ENCODE data around the gene GPR37. TPM values are rescaled to one million over a fixed set of nuclear protein-coding genes. Genes with fewer than 3 reads are reported as not detected.

The GPR37 gene
- total RNA-seq, 2 donors from 2014 or later, result 1.6 to 69.4 TPM

DNA sequence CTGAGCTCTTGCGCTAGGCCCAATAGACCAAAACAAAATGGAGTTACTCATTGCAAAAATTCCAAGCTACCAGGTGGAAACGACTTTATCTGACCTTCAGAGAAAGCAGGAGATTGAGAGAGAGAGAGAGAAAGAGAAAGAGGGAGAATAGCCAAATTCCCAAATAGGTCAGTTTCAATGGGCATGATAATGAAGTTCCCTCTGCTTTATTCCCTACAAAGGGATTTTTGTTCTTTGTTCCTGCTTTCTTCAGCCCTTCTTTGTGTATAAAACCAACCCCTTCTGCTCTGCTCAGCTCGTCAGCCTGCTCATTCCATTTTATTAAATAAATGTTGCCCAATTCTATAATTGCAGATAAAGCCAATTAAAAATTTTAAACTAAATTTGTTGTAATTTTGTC is 45.0 kb upstream of the GPR37 start:
- H3K36me3 ChIP-seq, result no peaks in the 10 kb centered on the region
- no peaks in the 10 kb centered on the region for H3K27me3 ChIP-seq (replicated peaks; ENCODE audit: insufficient read depth)
- TF ChIP-seq POLR2AphosphoS5 (IDR thresholded peaks at IDR 0.05) (no peak), POLR2A (IDR thresholded peaks at IDR 0.05) (no peak)
- TF ChIP-seq, protein P1, sequence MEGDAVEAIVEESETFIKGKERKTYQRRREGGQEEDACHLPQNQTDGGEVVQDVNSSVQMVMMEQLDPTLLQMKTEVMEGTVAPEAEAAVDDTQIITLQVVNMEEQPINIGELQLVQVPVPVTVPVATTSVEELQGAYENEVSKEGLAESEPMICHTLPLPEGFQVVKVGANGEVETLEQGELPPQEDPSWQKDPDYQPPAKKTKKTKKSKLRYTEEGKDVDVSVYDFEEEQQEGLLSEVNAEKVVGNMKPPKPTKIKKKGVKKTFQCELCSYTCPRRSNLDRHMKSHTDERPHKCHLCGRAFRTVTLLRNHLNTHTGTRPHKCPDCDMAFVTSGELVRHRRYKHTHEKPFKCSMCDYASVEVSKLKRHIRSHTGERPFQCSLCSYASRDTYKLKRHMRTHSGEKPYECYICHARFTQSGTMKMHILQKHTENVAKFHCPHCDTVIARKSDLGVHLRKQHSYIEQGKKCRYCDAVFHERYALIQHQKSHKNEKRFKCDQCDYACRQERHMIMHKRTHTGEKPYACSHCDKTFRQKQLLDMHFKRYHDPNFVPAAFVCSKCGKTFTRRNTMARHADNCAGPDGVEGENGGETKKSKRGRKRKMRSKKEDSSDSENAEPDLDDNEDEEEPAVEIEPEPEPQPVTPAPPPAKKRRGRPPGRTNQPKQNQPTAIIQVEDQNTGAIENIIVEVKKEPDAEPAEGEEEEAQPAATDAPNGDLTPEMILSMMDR (IDR thresholded peaks at IDR 0.05), result no peak
- intact Hi-C loops (cut with DNase I), result no loop called here
- H3K27ac ChIP-seq, result no peak overlapping the region
- WGBS, result 62% methylated on average over 3 of the region's 3 CpGs
- H3K9me3 ChIP-seq, result no peaks in the 10 kb centered on the region
- no peak overlapping the region for H3K4me3 ChIP-seq
- H3K4me1 ChIP-seq (replicated peaks), result no peaks in the 10 kb centered on the region
- DNase-seq (ENCODE audit: low spot score), result no peak

DNA sequence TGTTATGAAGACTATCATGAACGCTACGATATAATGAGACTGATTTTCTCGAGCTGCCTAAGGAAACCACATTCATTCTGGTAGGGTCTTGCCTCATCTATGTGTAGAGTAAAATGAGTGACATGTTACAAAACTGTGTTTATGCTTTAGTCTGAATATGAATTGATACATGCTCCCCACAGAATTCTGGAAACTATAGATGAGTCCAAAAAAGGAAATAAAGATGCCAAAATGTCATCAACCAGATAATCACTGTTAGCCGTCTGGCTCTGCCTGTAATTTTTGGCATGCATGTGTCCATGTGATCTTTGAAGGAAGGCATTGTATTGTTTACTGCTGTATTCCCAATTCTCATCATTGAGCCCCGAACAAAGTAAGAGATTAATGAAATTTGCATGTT is 42.6 kb upstream of the GPR37 start:
- DNase-seq (ENCODE audit: low spot score), result no peak
- no peaks in the 10 kb centered on the region for H3K36me3 ChIP-seq
- WGBS, result 71% methylated on average over 5 of the region's 5 CpGs
- no peak overlapping the region for H3K4me3 ChIP-seq
- no peaks in the 10 kb centered on the region for H3K27me3 ChIP-seq (replicated peaks; ENCODE audit: insufficient read depth)
- H3K9me3 ChIP-seq, result no peaks in the 10 kb centered on the region
- no peaks in the 10 kb centered on the region for H3K4me1 ChIP-seq (replicated peaks)
- TF ChIP-seq, protein P1 (IDR thresholded peaks at IDR 0.05), result no peak
- TF ChIP-seq POLR2AphosphoS5 (IDR thresholded peaks at IDR 0.05), result no peak
- intact Hi-C loops (cut with DNase I), result no loop called here
- H3K27ac ChIP-seq, result no peak overlapping the region

DNA sequence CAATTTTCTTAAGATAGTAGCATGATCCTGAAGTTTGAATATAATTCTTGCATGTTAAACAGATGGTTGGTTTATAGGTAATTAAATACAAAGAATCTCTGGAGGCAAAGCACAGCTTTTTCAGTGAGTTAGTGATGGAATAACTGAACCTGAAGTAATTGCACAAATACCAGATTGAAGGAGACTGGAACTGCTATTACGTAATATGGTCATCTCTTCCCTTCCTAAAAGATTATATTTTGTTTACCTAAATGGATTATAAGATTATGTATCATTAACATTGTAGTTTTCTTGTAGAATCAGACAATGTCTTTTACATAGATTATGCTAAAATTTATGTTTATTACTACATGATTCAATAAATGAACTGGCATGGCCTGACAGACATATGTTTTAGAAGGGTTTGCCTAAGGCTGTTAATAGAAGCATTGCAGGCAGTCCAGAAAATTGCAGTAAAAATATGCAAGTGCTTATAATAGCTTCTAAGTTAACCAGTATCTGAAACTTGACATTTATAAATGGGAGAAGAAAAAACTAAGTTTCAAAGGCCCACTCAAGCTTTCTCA is 35.8 kb upstream of the GPR37 start:
- H3K27me3 ChIP-seq (replicated peaks; ENCODE audit: insufficient read depth), result no peaks in the 10 kb centered on the region
- H3K36me3 ChIP-seq, result no peaks in the 10 kb centered on the region
- no peak for TF ChIP-seq POLR2A (IDR thresholded peaks at IDR 0.05)
- TF ChIP-seq, protein P1 (IDR thresholded peaks at IDR 0.05), result no peak
- no peak for TF ChIP-seq POLR2AphosphoS5 (IDR thresholded peaks at IDR 0.05)
- H3K27ac ChIP-seq, result no peak overlapping the region
- no peak overlapping the region for H3K4me3 ChIP-seq
- no peaks in the 10 kb centered on the region for H3K9me3 ChIP-seq
- DNase-seq (ENCODE audit: low spot score), result no peak
- intact Hi-C loops (cut with DNase I), result no loop called here
- H3K4me1 ChIP-seq (replicated peaks), result no peaks in the 10 kb centered on the region
- WGBS, result 97% methylated on average over 1 of the region's 1 CpG

DNA sequence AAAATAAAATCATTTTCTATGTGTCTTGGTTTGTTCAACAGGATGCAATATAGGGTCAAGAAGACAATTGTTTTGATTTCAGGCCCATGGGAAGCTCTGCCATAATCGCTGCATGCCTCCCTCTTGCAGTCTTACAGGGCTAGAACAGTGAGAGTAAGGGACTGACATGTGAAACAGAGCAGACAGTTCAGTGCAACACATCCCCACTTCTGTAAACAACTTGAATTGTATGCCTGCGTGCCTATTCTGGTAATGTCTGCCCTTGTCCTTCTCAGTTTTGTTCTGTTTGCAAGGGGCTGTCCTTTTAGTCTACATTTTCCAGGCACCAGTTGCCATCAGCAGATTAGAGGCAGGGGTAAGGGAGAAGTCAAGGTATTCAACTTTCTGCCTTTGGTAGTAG is 34.8 kb upstream of the GPR37 start:
- no peak for DNase-seq (ENCODE audit: low spot score)
- Histone ChIP-seq H3K27ac (no peak overlapping the region), H3K4me3 (no peak overlapping the region), H3K9me3 (no peaks in the 10 kb centered on the region), H3K27me3 (replicated peaks; ENCODE audit: insufficient read depth) (no peaks in the 10 kb centered on the region), H3K4me1 (replicated peaks) (no peaks in the 10 kb centered on the region), H3K36me3 (no peaks in the 10 kb centered on the region)
- TF ChIP-seq, protein P1 (IDR thresholded peaks at IDR 0.05), result no peak
- TF ChIP-seq POLR2AphosphoS5 (IDR thresholded peaks at IDR 0.05), result no peak
- no peak for TF ChIP-seq POLR2A (IDR thresholded peaks at IDR 0.05)
- WGBS, result 67% methylated on average over 2 of the region's 2 CpGs
- intact Hi-C loops (cut with DNase I), result no loop called here

DNA sequence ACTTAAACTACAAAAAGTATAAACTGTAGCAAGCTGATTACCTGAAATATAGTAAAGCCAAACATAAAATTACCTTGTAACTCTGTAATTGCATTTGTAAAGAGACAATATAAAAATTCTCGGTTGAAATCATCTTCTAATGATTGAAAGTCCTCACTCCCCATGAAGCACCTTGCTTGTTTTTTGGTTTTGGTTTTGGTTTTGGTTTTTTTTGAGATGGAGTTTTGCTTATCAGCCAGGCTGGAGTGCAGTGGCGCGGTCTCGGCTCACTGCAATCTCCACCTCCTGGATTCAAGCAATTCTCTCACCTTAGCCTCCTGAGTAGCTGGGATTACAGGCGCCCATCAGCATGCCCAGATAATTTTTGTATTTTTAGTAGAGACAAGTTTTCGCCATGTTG is 33.9 kb upstream of the GPR37 start:
- TF ChIP-seq POLR2AphosphoS5 (IDR thresholded peaks at IDR 0.05) (no peak), POLR2A (IDR thresholded peaks at IDR 0.05) (no peak)
- TF ChIP-seq, protein P1 (IDR thresholded peaks at IDR 0.05), result no peak
- WGBS, result 94% methylated on average over 6 of the region's 6 CpGs
- no peak overlapping the region for H3K27ac ChIP-seq
- no peak for DNase-seq (ENCODE audit: low spot score)
- no peaks in the 10 kb centered on the region for H3K36me3 ChIP-seq
- H3K4me1 ChIP-seq (replicated peaks), result no peaks in the 10 kb centered on the region
- no peak overlapping the region for H3K4me3 ChIP-seq
- no peaks in the 10 kb centered on the region for H3K9me3 ChIP-seq
- no peaks in the 10 kb centered on the region for H3K27me3 ChIP-seq (replicated peaks; ENCODE audit: insufficient read depth)
- intact Hi-C loops (cut with DNase I), result no loop called here

All from prostate gland (tissue), 2 donors.